Thyroid gland (tissue), 4 donors: ENCODE results near the gene PTGFRN. TPM values are rescaled to one million over a fixed set of nuclear protein-coding genes. Genes with fewer than 3 reads are reported as not detected.

ENCODE experiments used
- DNase-seq, 2 donors: peaks; one replicate each; pipeline ENCODE4 v3.0.0-alpha.2; 2019
- H3K27ac ChIP-seq, 3 donors: fragments of 200-600 bp; sonication (generic); 1 replicate in 2 of 3; 2 replicates in 1 of 3; pipeline ENCODE4 v1.5.1; 2016 to 2019; ENCODE audit warnings: mild to moderate bottlenecking in 1 of 3, moderate library complexity in 1 of 3
- H3K27me3 ChIP-seq: fragments of 200-600 bp; sonication (generic); one replicate; pipeline ENCODE4 v1.5.1; 2019
- H3K36me3 ChIP-seq, 2 donors: fragments of 200-600 bp; sonication (generic); one replicate each; pipeline ENCODE4 v1.5.1; 2016 to 2019
- H3K4me1 ChIP-seq, 2 donors: fragments of 200-600 bp; sonication (generic); one replicate each; pipeline ENCODE4 v1.5.1; 2017 to 2019
- H3K4me3 ChIP-seq, 3 donors: fragments of 200-600 bp; sonication (generic); replicated peaks in 1 of 3; 1 replicate in 2 of 3; 2 replicates in 1 of 3; pipeline ENCODE4 v1.5.1; 2016; ENCODE audit warnings: mild to moderate bottlenecking in 1 of 3
- H3K9me3 ChIP-seq: fragments of 200-600 bp; sonication (generic); one replicate; pipeline ENCODE4 v1.5.1; 2017
- CTCF ChIP-seq, 6 experiments: fragments of 200-600 bp in 3 of 6; fragments of 450-650 bp in 3 of 6; sonication (generic) in 3 of 6; IDR thresholded peaks; one replicate each; pipeline ENCODE4 v1.5.1; 2016 to 2019; ENCODE audit warnings: antibody characterized with exemption in 6 of 6, mild to moderate bottlenecking in 2 of 6, inconsistent platforms in 1 of 6, moderate library complexity in 1 of 6
- POLR2A ChIP-seq, 2 donors: fragments of 450-650 bp; IDR thresholded peaks; one replicate each; pipeline ENCODE4 v1.6.1; 2017; ENCODE audit warnings: antibody characterized with exemption in 2 of 2, mild to moderate bottlenecking in 2 of 2, moderate library complexity in 1 of 2
- WGBS, 2 donors: methylation state at CpG; one replicate each; pipeline ENCODE4 v1.1.5; 2017; 5-methylcytosine and 5-hydroxymethylcytosine counted together
- intact Hi-C: fragments of 100-400 bp; cut with DNase I; formaldehyde crosslinking; loops from one replicate; pipeline ENCODE4 v1.15.1; 2023
- total RNA-seq, 4 donors: library from RNA; depleted of rRNA; stranded (reverse); fragments of >200 nt; gene quantifications; one replicate each; pipeline ENCODE4 v1.2.3, GENCODE V29; 2016

PTGFRN gene
- total RNA-seq, 4 donors from 2014 or later = 18.7 to 38.7 (median 27.6) TPM

GRCh38 chr1:116869611-116870010, 40.1 kb upstream of the PTGFRN start:
- intact Hi-C loops = no loop called here
- Histone ChIP-seq H3K36me3 (no peaks in the 10 kb centered on the region), H3K9me3 (no peaks in the 10 kb centered on the region), H3K4me3 (no peak overlapping the region), H3K27me3 (no peaks in the 10 kb centered on the region), H3K27ac (no peak overlapping the region), H3K4me1 (no peaks in the 10 kb centered on the region)
- WGBS, 2 donors = 98% methylated on average over 4 of the region's 4 CpGs
- DNase-seq = no peak
- TF ChIP-seq POLR2A (IDR thresholded peaks at IDR 0.05) (no peak), CTCF (IDR thresholded peaks at IDR 0.05) (no peak)

- Histone ChIP-seq H3K27ac (no peak overlapping the region), H3K36me3 (no peaks in the 10 kb centered on the region), H3K27me3 (no peaks in the 10 kb centered on the region), H3K9me3 (no peaks in the 10 kb centered on the region), H3K4me1 (peaks cover under 1 to 2% of the 10 kb centered on the region in 2 donors), H3K4me3 (no peak overlapping the region)
- TF ChIP-seq POLR2A (IDR thresholded peaks at IDR 0.05) (no peak), CTCF (IDR thresholded peaks at IDR 0.05) (no peak)
- no peak for DNase-seq
- intact Hi-C loops = no loop called here
- WGBS, 2 donors = 79 to 89% methylated on average over 7 of the region's 7 CpGs
These were observed 39.4 kb upstream of the PTGFRN start for GRCh38 chr1:116870300-116870699.

- no peak for DNase-seq
- 78 to 88% methylated on average over 4 of the region's 4 CpGs for WGBS, 2 donors
- Histone ChIP-seq H3K4me3 (no peak overlapping the region), H3K9me3 (no peaks in the 10 kb centered on the region), H3K4me1 (peaks cover 6 to 10% of the 10 kb centered on the region in 2 donors), H3K27me3 (no peaks in the 10 kb centered on the region), H3K27ac (no peak overlapping the region), H3K36me3 (no peaks in the 10 kb centered on the region)
- TF ChIP-seq CTCF (IDR thresholded peaks at IDR 0.05) (no peak), POLR2A (IDR thresholded peaks at IDR 0.05) (no peak)
- intact Hi-C loops = no loop called here
These were observed 38.0 kb upstream of the PTGFRN start for GRCh38 chr1:116871779-116872146.

GRCh38 chr1:116873680-116874271, 35.9 kb upstream of the PTGFRN start:
- intact Hi-C loops = no loop called here
- H3K27ac ChIP-seq = no peak overlapping the region
- no peaks in the 10 kb centered on the region for H3K27me3 ChIP-seq
- no peak for TF ChIP-seq POLR2A (IDR thresholded peaks at IDR 0.05)
- 80 to 81% methylated on average over 6 of the region's 6 CpGs for WGBS, 2 donors
- H3K36me3 ChIP-seq = no peaks in the 10 kb centered on the region
- peaks cover 22 to 24% of the 10 kb centered on the region in 2 donors for H3K4me1 ChIP-seq
- no peaks in the 10 kb centered on the region for H3K9me3 ChIP-seq
- no peak overlapping the region for H3K4me3 ChIP-seq
- DNase-seq = no peak

GRCh38 chr1:116874733-116875249, 34.9 kb upstream of the PTGFRN start:
- Histone ChIP-seq H3K9me3 (no peaks in the 10 kb centered on the region), H3K27ac (no peak overlapping the region), H3K4me1 (peaks cover 25 to 27% of the 10 kb centered on the region in 2 donors), H3K27me3 (no peaks in the 10 kb centered on the region), H3K36me3 (no peaks in the 10 kb centered on the region), H3K4me3 (no peak overlapping the region)
- 95 to 96% methylated on average over 4 to 6 of the region's 6 CpGs for WGBS, 2 donors
- no peak for DNase-seq
- TF ChIP-seq POLR2A (IDR thresholded peaks at IDR 0.05) (no peak), CTCF (IDR thresholded peaks at IDR 0.05) (no peak)
- intact Hi-C loops = no loop called here
